ENCODE data around the gene C10orf90. TPM values are rescaled to one million over a fixed set of nuclear protein-coding genes. Genes with fewer than 3 reads are reported as not detected.

The C10orf90 gene
- total RNA-seq, 1 experiment from 2014 or later, result 0.18 TPM

GRCh38 chr10:126712681-126713080 is 42.2 kb upstream of the C10orf90 start:
- Histone ChIP-seq H3K4me1 (ENCODE audit: insufficient read depth, low read length) (no peaks in the 10 kb centered on the region), H3K36me3 (ENCODE audit: low read depth, low read length) (no peaks in the 10 kb centered on the region), H4K20me1 (ENCODE audit: low read length) (no peaks in the 10 kb centered on the region), H3K27ac (ENCODE audit: low read length) (no peak overlapping the region), H2AFZ (ENCODE audit: low read length) (no peak overlapping the region), H3K27me3 (ENCODE audit: low read length) (peaks cover 15% of the 10 kb centered on the region; the same call in 1 of the 2 replicates), H3K4me3 (ENCODE audit: low read length) (no peak overlapping the region), H3K9me2 (replicated peaks; ENCODE audit: low read length) (no peaks in the 10 kb centered on the region), H3K9me3 (ENCODE audit: low read length) (no peaks in the 10 kb centered on the region), H3F3A (ENCODE audit: low read length, unreplicated experiment) (no peaks in the 10 kb centered on the region), H3K79me2 (ENCODE audit: low read length) (no peaks in the 10 kb centered on the region), H3K9ac (ENCODE audit: low read length) (no peak overlapping the region), H3K4me2 (ENCODE audit: low read length) (no peak overlapping the region)
- TF ChIP-seq, protein P1, sequence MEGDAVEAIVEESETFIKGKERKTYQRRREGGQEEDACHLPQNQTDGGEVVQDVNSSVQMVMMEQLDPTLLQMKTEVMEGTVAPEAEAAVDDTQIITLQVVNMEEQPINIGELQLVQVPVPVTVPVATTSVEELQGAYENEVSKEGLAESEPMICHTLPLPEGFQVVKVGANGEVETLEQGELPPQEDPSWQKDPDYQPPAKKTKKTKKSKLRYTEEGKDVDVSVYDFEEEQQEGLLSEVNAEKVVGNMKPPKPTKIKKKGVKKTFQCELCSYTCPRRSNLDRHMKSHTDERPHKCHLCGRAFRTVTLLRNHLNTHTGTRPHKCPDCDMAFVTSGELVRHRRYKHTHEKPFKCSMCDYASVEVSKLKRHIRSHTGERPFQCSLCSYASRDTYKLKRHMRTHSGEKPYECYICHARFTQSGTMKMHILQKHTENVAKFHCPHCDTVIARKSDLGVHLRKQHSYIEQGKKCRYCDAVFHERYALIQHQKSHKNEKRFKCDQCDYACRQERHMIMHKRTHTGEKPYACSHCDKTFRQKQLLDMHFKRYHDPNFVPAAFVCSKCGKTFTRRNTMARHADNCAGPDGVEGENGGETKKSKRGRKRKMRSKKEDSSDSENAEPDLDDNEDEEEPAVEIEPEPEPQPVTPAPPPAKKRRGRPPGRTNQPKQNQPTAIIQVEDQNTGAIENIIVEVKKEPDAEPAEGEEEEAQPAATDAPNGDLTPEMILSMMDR (conservative IDR thresholded peaks at IDR 0.05; ENCODE audit: low read depth, low read length), result no peak
- TF ChIP-seq EZH2phosphoT487 (IDR thresholded peaks at IDR 0.05; ENCODE audit: borderline replicate concordance, low read length) (no peak), EZH2 (IDR thresholded peaks at IDR 0.05; ENCODE audit: low read length, unreplicated experiment) (no peak)
- ATAC-seq (no peak), DNase-seq (no peak)
- intact Hi-C loops (cut with micrococcal nuclease), result no loop called here
- CTCF ChIA-PET, result no interaction called here
- BruUV-seq (replicated peaks), result no TSS peak
- POLR2A ChIA-PET (ENCODE audit: unreplicated experiment), result no interaction called here

DNA sequence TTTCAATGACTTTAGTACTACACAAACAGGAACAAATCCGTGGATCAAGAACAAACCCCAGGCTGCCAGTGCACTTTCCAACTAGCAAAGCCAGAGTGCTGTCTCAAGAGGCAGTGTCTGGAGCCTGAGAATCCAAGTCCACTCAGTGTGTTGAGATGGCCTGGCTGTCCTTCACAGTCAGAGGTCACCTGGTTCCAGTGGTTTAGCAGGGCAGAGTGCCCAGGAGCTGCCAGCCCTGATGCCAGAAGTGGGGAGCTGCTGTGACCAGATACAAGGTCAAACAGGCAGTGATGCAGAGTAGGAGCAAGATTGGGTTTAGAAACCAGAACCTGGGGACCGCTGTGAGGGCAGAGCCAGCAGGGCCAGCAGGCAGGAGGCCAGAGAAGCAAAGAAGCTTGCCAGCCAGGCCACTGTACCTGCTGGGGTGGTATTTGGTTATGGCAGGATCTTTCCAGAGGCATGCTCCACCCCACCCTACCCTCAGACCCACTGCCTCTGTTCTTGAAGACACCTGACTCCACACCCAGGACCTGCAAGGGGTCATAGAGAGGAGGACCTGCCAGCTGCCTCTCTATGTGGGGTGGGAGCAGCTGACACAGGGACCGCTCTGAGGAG is 35.6 kb upstream of the C10orf90 start:
- no peaks in the 10 kb centered on the region for H3K9me3 ChIP-seq (ENCODE audit: low read length)
- no TSS peak for BruUV-seq (replicated peaks)
- H3K9me2 ChIP-seq (replicated peaks; ENCODE audit: low read length), result no peaks in the 10 kb centered on the region
- no peak overlapping the region for H2AFZ ChIP-seq (ENCODE audit: low read length)
- DNase-seq (no peak), ATAC-seq (no peak)
- H3K4me1 ChIP-seq (ENCODE audit: insufficient read depth, low read length), result no peaks in the 10 kb centered on the region
- no peaks in the 10 kb centered on the region for H4K20me1 ChIP-seq (ENCODE audit: low read length)
- H3K9ac ChIP-seq (ENCODE audit: low read length), result no peak overlapping the region
- no peaks in the 10 kb centered on the region for H3K79me2 ChIP-seq (ENCODE audit: low read length)
- H3K4me3 ChIP-seq (ENCODE audit: low read length), result no peak overlapping the region
- H3K27ac ChIP-seq (ENCODE audit: low read length), result no peak overlapping the region
- POLR2A ChIA-PET (ENCODE audit: unreplicated experiment), result no interaction called here
- intact Hi-C loops (cut with micrococcal nuclease), result no loop called here
- H3F3A ChIP-seq (ENCODE audit: low read length, unreplicated experiment), result no peaks in the 10 kb centered on the region
- no peaks in the 10 kb centered on the region for H3K36me3 ChIP-seq (ENCODE audit: low read depth, low read length)
- H3K4me2 ChIP-seq (ENCODE audit: low read length), result no peak overlapping the region
- CTCF ChIA-PET, result no interaction called here
- TF ChIP-seq, protein P1 (conservative IDR thresholded peaks at IDR 0.05; ENCODE audit: low read depth, low read length), result no peak
- no peak for TF ChIP-seq EZH2phosphoT487 (IDR thresholded peaks at IDR 0.05; ENCODE audit: borderline replicate concordance, low read length)
- no peak for TF ChIP-seq EZH2 (IDR thresholded peaks at IDR 0.05; ENCODE audit: low read length, unreplicated experiment)
- no peaks in the 10 kb centered on the region for H3K27me3 ChIP-seq (ENCODE audit: low read length)

- Histone ChIP-seq H3K27me3 (ENCODE audit: low read length) (no peaks in the 10 kb centered on the region), H3K36me3 (ENCODE audit: low read depth, low read length) (no peaks in the 10 kb centered on the region), H3K9me2 (replicated peaks; ENCODE audit: low read length) (no peaks in the 10 kb centered on the region), H3F3A (ENCODE audit: low read length, unreplicated experiment) (no peaks in the 10 kb centered on the region), H3K9me3 (ENCODE audit: low read length) (no peaks in the 10 kb centered on the region), H3K27ac (ENCODE audit: low read length) (no peak overlapping the region), H3K79me2 (ENCODE audit: low read length) (no peaks in the 10 kb centered on the region), H3K4me2 (ENCODE audit: low read length) (no peak overlapping the region), H2AFZ (ENCODE audit: low read length) (no peak overlapping the region), H3K4me1 (ENCODE audit: insufficient read depth, low read length) (no peaks in the 10 kb centered on the region), H4K20me1 (ENCODE audit: low read length) (no peaks in the 10 kb centered on the region), H3K4me3 (ENCODE audit: low read length) (no peak overlapping the region), H3K9ac (ENCODE audit: low read length) (no peak overlapping the region)
- TF ChIP-seq EZH2 (IDR thresholded peaks at IDR 0.05; ENCODE audit: low read length, unreplicated experiment), result no peak
- TF ChIP-seq, protein P1 (conservative IDR thresholded peaks at IDR 0.05; ENCODE audit: low read depth, low read length), result no peak
- TF ChIP-seq EZH2phosphoT487 (IDR thresholded peaks at IDR 0.05; ENCODE audit: borderline replicate concordance, low read length), result no peak
- ATAC-seq (no peak), DNase-seq (no peak)
- POLR2A ChIA-PET (ENCODE audit: unreplicated experiment), result no interaction called here
- no TSS peak for BruUV-seq (replicated peaks)
- intact Hi-C loops (cut with micrococcal nuclease), result no loop called here
- CTCF ChIA-PET, result no interaction called here
Measured at GRCh38 chr10:126705131-126705530, 34.6 kb upstream of the C10orf90 start.
